HEK293T (cell line): ENCODE results near the gene MAN1B1.

ENCODE experiments used
- CTCF ChIA-PET: fragments of 350-600 bp; formaldehyde crosslinking; extraction: SDS; loops from one replicate; lab custom pipeline; 2021; ENCODE audit warnings: antibody characterized with exemption, inconsistent platforms; lab: Yijun Ruan, JAX
- POLR2A ChIA-PET: fragments of 350-600 bp; formaldehyde crosslinking; extraction: SDS; loops from one replicate; lab custom pipeline; 2020; ENCODE audit warnings: antibody characterized with exemption, inconsistent platforms; lab: Yijun Ruan, JAX
- DNase-seq: peaks from one replicate; pipeline ENCODE4 v3.0.0; 2012; ENCODE audit warnings: mixed read lengths; ENCODE audit errors: extremely low spot score
- ARNT ChIP-seq: fragments of 450-650 bp; IDR thresholded peaks from 2 replicates; pipeline ENCODE4 v1.6.1; 2017; ENCODE audit warnings: mild to moderate bottlenecking
- BHLHE40 ChIP-seq: fragments of 450-650 bp; IDR thresholded peaks from 2 replicates; pipeline ENCODE4 v1.6.1; 2016; ENCODE audit warnings: mild to moderate bottlenecking, moderate library complexity, borderline replicate concordance
- CTBP1 ChIP-seq: fragments of 450-650 bp; IDR thresholded peaks from 2 replicates; pipeline ENCODE4 v1.6.1; 2016; ENCODE audit warnings: borderline replicate concordance
- ELF4 ChIP-seq: fragments of 450-650 bp; IDR thresholded peaks from 2 replicates; pipeline ENCODE4 v1.6.1; 2017; ENCODE audit warnings: antibody characterized with exemption
- FOXA1 ChIP-seq: fragments of 450-650 bp; IDR thresholded peaks from 2 replicates; pipeline ENCODE4 v1.6.1; 2016; ENCODE audit warnings: mild to moderate bottlenecking
- FOXK2 ChIP-seq: fragments of 450-650 bp; IDR thresholded peaks from 2 replicates; pipeline ENCODE4 v1.6.1; 2016; ENCODE audit warnings: mild to moderate bottlenecking
- FOXM1 ChIP-seq: fragments of 450-650 bp; IDR thresholded peaks from 2 replicates; pipeline ENCODE4 v1.6.1; 2017; ENCODE audit warnings: mild to moderate bottlenecking, borderline replicate concordance
- HDGF ChIP-seq: fragments of 450-650 bp; IDR thresholded peaks from 2 replicates; pipeline ENCODE4 v1.6.1; 2017; ENCODE audit warnings: antibody characterized with exemption, borderline replicate concordance
- L3MBTL2 ChIP-seq: fragments of 450-650 bp; conservative IDR thresholded peaks from 2 replicates; pipeline ENCODE4 v1.6.1; 2016; ENCODE audit warnings: mild to moderate bottlenecking
- LEF1 ChIP-seq: fragments of 450-650 bp; IDR thresholded peaks from 2 replicates; pipeline ENCODE4 v1.6.1; 2017; ENCODE audit warnings: mild to moderate bottlenecking, borderline replicate concordance
- NFRKB ChIP-seq: fragments of 450-650 bp; IDR thresholded peaks from 2 replicates; pipeline ENCODE4 v1.6.1; 2016; ENCODE audit warnings: mild to moderate bottlenecking, moderate library complexity
- SP1 ChIP-seq: fragments of 450-650 bp; IDR thresholded peaks from 2 replicates; pipeline ENCODE4 v1.6.1; 2017
- SUZ12 ChIP-seq: fragments of 450-650 bp; IDR thresholded peaks from 2 replicates; pipeline ENCODE4 v1.6.1; 2016; ENCODE audit warnings: mild to moderate bottlenecking
- TARDBP ChIP-seq: fragments of 450-650 bp; IDR thresholded peaks from 2 replicates; pipeline ENCODE4 v1.6.1; 2016
- ZNF384 ChIP-seq: fragments of 450-650 bp; IDR thresholded peaks from 2 replicates; pipeline ENCODE4 v1.6.1; 2016
- TF ChIP-seq, protein P1 (sequence below): fragments of 450-650 bp; IDR thresholded peaks from 2 replicates; pipeline ENCODE4 v1.6.1; 2016

The MAN1B1 gene

DNA sequence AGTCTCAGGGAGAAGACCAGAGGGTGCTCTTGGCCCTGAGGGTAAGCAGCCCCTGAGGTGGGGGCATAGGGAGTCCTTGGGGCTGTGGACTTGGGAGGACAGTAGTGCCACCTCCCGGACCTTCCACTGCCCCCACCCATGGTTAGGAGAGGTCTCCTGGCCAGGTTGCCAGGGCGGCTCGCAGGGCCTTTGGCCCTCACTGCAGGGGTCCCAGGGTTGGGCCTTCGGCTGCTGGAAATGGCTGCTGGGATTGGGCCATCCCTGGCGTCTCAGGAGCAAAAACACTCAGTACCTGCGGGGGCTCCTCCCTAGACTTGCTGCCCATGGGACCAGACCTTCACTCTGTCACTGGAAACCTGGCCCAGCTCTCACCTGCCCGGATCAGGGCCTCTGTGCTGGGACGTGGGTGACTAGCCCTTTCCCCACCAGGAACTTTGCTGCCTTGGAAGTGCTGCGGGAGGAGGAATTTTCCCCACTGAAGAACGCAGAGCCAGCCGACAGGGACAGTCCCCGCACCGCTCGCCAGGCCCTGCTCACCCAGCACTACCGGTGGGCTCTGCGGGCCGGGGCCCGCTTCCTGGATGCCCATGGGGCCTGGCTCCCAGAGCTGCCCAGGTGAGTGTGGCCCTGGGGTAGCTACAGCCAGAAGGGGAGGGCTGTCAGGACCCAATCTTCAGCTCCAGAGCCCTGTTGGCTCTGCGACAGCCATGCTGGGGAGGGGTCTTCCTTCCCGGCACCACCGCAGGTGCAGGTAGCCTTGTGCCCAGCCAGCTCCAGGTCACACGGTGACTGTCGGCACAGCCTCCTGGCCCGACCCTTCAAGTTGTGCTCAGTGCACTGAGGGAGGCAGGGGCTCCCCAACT lies 6.3 kb upstream of the MAN1B1 start:
- ChIA-PET POLR2A (no interaction called here), CTCF (interaction anchor here (0.7 to 1.8 kb wide), 2 partner anchors 13 to 219 kb away, joined by 4 to 5 read pairs; no protein-coding TSS in a partner anchor)
- no peak for TF ChIP-seq ZNF384
- TF ChIP-seq FOXK2 = no peak
- TF ChIP-seq LEF1 = no peak
- TF ChIP-seq HDGF = no peak
- TF ChIP-seq CTBP1 = no peak
- no peak for TF ChIP-seq L3MBTL2
- TF ChIP-seq FOXA1 = no peak
- TF ChIP-seq TARDBP = no peak
- TF ChIP-seq BHLHE40 = no peak
- TF ChIP-seq FOXM1 = no peak
- no peak for TF ChIP-seq ARNT
- no peak for TF ChIP-seq NFRKB
- TF ChIP-seq, protein P1, sequence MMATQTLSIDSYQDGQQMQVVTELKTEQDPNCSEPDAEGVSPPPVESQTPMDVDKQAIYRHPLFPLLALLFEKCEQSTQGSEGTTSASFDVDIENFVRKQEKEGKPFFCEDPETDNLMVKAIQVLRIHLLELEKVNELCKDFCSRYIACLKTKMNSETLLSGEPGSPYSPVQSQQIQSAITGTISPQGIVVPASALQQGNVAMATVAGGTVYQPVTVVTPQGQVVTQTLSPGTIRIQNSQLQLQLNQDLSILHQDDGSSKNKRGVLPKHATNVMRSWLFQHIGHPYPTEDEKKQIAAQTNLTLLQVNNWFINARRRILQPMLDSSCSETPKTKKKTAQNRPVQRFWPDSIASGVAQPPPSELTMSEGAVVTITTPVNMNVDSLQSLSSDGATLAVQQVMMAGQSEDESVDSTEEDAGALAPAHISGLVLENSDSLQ = no peak
- TF ChIP-seq SP1 = no peak
- TF ChIP-seq ELF4 = no peak
- no peak for TF ChIP-seq SUZ12
- no peak for DNase-seq

DNA sequence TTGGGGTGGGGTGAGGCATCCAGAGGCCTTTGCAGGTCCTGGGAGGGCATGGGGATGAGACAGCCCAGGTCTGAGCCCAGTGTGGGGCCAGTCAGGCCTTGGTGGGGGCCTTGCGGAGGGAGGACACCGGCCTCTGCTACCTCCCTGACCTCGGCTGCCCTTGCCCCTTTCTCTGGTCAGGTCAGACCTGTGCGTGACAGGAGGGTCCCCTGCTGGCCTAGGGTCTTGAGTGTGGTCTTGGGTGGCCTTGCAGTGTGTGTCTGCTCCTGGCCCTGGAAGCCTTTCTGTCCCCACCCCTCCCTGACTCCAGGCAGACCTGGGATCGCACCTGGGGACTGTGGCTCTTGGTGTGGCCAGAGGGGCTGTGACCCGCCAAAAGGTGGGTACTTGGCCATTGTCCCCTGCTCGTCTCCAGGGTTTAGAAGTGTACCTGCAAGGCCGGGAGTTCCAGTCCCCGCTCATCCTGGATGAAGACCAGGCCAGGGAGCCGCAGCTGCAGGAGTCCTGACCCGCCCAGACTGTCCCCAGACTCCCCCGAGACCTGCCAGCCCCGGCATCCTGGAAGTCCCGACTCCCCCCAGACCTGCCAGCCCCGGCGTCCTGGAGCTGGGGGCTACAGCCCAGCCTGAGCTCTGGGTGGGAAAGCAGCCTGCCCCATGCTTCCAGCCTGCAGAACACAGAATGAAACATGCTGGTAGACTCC lies 4.4 kb upstream of the MAN1B1 start:
- DNase-seq = no peak
- ChIA-PET CTCF (interaction anchor here (1.8 kb wide), 1 partner anchor 15 kb away, joined by 5 read pairs; no protein-coding TSS in a partner anchor), POLR2A (interaction anchor here (1.1 to 1.9 kb wide), 2 partner anchors 12 to 48 kb away, joined by 3 to 7 read pairs; partner anchors contain the start of gene SAPCD2)
- TF ChIP-seq CTBP1 (no peak), SUZ12 (no peak), ZNF384 (no peak), NFRKB (no peak), HDGF (no peak), FOXA1 (no peak), ELF4 (no peak), L3MBTL2 (no peak), SP1 (no peak), TARDBP (no peak), LEF1 (no peak), FOXM1 (no peak), ARNT (no peak), BHLHE40 (no peak), FOXK2 (no peak)
- TF ChIP-seq, protein P1 = no peak

DNA sequence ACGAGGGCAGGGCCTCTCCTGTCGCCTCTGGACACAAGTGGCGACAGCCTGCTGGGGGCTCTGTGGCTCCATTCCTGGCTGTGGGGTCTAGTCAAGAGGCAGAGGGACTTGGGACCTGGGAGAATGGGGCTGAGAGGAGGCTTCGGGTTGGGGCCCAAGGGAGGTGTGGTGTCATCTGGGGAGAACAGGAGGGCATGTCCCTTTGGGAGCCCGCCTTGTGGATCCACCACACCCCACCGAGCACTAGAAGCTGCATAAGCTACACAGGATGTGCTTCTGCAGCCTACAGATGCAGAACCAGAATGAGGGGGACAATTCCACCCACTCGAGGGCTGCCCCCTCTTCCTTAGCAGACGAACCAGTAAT lies 3.9 kb upstream of the MAN1B1 start:
- TF ChIP-seq FOXK2 (no peak), L3MBTL2 (no peak), ZNF384 (no peak), SP1 (no peak), BHLHE40 (no peak), CTBP1 (no peak), SUZ12 (no peak), ELF4 (no peak), NFRKB (no peak), ARNT (no peak), FOXA1 (no peak), LEF1 (no peak), FOXM1 (no peak), TARDBP (no peak), HDGF (no peak)
- TF ChIP-seq, protein P1 = no peak
- ChIA-PET POLR2A (interaction anchor here (1.9 kb wide), 1 partner anchor 12 kb away, joined by 7 read pairs; the partner anchor contains the start of gene SAPCD2), CTCF (no interaction called here)
- DNase-seq = no peak

DNA sequence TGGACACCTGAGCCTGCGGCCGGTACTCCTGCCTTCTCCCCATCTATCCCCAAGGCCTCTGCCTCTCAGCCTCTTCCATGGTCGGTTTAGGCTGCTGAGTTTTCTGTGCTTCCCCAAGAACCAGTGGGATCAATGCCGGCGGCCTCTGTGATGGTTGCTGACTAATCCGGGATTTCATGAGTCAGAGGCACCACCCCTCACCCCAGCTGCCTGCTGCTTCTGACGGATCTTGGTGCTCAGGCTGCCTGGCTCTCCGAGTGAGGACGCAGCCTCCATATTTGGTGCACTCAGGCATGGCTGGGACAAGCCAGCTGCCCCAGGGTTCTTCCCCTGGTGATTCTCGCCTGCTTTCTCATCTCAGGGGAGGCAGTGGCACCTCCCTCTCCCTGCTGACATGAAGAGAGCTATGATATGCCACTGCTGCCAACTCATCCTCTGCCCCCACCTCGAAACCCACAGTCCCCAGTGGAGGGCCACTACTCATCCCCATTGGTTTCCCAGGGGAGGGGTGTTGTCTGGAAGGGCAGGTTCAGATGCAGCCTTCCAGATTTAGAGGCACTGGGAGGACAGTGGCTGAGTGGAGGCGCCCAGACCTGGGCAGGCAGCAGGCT lies 3.3 kb upstream of the MAN1B1 start:
- ChIA-PET CTCF (interaction anchor here (0.6 kb wide), 1 partner anchor 9 kb away, joined by 3 read pairs; no protein-coding TSS in a partner anchor), POLR2A (interaction anchor here (1.1 to 1.9 kb wide), 2 partner anchors 13 to 46 kb away, joined by 3 to 7 read pairs; partner anchors contain the start of gene SAPCD2)
- TF ChIP-seq FOXK2 (no peak), FOXM1 (no peak), CTBP1 (no peak), SP1 (no peak), LEF1 (no peak)
- TF ChIP-seq, protein P1 = no peak
- DNase-seq = no peak
